Activated T-helper 17 cell treated with anti-CD3 and anti-CD28 coated beads, Interleukin-2, amount 50 U/mL, for 72 hours (primary cell): Measurements from ENCODE around the gene GLP1R. TPM values are rescaled to one million over a fixed set of nuclear protein-coding genes. Genes with fewer than 3 reads are reported as not detected.

Experiments
- ATAC-seq: fragments of 150-1000 bp; cut with Tn5 transposase; replicated peaks from 2 replicates; pipeline ENCODE4 v1.10.0; 2021; ENCODE audit warnings: mild to moderate bottlenecking, moderate library complexity
- H3K27ac Mint-ChIP-seq: one replicate; pipeline ENCODE4 v1.8.0; 2022; ENCODE audit warnings: mixed read lengths
- H3K27me3 Mint-ChIP-seq: one replicate; pipeline ENCODE4 v1.8.0; 2022; ENCODE audit warnings: mixed read lengths
- H3K36me3 Mint-ChIP-seq: one replicate; pipeline ENCODE4 v1.8.0; 2022; ENCODE audit warnings: low read depth, mild to moderate bottlenecking, mixed read lengths
- H3K4me1 Mint-ChIP-seq: one replicate; pipeline ENCODE4 v1.8.0; 2022; ENCODE audit warnings: mixed read lengths
- H3K4me3 Mint-ChIP-seq: one replicate; pipeline ENCODE4 v1.8.0; 2022; ENCODE audit warnings: mild to moderate bottlenecking, mixed read lengths
- H3K9me3 Mint-ChIP-seq: one replicate; pipeline ENCODE4 v1.8.0; 2022; ENCODE audit warnings: mixed read lengths
- total RNA-seq, 2 donors: library from RNA; stranded (reverse); gene quantifications; one replicate each; pipeline ENCODE4 v1.2.3, GENCODE V29; 2022

GLP1R gene
- total RNA-seq, 2 donors from 2014 or later: not detected

DNA sequence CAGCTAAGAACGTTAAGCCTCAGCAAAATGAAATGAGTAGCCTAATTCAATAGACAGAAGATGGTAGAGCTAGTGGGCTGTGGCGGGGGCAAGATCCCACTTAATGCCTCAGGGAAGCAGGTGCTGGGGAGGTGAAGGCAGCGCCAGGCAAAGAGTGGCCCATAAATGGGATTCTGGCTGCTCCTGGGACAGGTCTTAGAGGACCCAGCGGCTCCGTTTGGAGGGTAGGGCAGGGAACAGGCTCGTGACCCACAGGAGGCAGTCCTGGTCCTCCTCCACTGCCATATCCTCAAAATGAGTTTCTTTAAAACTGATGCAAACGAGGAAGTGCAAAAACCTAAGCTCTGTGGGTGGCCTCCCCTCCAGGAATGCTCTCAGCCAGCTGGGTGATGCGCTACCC lies 33.7 kb downstream of the GLP1R start:
- H3K27ac Mint-ChIP-seq: no peak overlapping the region
- peaks cover 25% of the 10 kb centered on the region for H3K4me1 Mint-ChIP-seq
- no peak for ATAC-seq
- H3K27me3 Mint-ChIP-seq: peaks cover 35% of the 10 kb centered on the region
- H3K9me3 Mint-ChIP-seq: no peaks in the 10 kb centered on the region
- no peaks in the 10 kb centered on the region for H3K36me3 Mint-ChIP-seq
- H3K4me3 Mint-ChIP-seq: no peak overlapping the region

DNA sequence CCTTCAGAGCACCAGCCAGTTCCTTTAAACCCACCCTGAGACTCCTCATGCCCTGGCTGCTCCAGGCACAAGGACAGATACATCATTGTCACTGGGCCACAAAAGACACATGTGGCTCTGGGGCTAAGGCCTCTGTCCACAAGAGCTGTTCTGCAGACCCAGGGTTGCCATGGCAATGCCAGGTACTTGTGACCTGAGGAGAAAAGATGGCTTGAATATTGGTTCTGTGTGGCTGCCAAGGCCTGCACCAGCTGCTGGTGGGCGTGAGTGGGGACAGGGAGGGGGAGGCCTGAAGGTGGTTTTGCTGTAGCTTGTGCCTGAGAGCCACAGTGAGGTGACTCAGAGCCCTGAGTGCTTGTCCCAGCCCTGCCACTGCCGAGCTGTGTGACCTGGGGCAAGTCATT lies 34.7 kb downstream of the GLP1R start:
- peaks cover 25% of the 10 kb centered on the region for H3K4me1 Mint-ChIP-seq
- H3K9me3 Mint-ChIP-seq: no peaks in the 10 kb centered on the region
- no peaks in the 10 kb centered on the region for H3K36me3 Mint-ChIP-seq
- no peak overlapping the region for H3K27ac Mint-ChIP-seq
- peaks cover 42% of the 10 kb centered on the region for H3K27me3 Mint-ChIP-seq
- no peak overlapping the region for H3K4me3 Mint-ChIP-seq
- peak; percentile 40 for ATAC-seq

DNA sequence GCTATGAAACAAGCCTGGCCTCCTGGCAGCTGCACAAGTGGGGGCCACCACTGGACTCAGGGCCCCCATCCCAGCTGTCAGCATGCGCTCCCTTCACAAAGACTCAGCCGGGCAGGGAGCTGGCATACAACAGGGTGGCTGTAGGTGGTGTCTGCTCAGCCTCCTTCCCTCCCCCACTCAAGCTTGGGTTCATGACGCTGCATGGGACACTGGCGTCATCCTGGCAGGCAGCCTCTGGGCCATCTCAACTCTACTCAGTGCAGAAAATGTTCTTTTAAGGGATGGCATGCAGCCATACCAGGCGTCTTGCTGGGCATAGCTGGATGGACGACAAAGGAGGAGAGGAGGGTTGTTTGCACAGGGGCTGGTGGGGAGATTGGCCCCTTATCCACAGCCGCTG lies 35.9 kb downstream of the GLP1R start:
- H3K4me3 Mint-ChIP-seq: no peak overlapping the region
- peaks cover 25% of the 10 kb centered on the region for H3K4me1 Mint-ChIP-seq
- ATAC-seq: no peak
- no peaks in the 10 kb centered on the region for H3K36me3 Mint-ChIP-seq
- peaks cover 52% of the 10 kb centered on the region for H3K27me3 Mint-ChIP-seq
- H3K9me3 Mint-ChIP-seq: no peaks in the 10 kb centered on the region
- H3K27ac Mint-ChIP-seq: no peak overlapping the region

DNA sequence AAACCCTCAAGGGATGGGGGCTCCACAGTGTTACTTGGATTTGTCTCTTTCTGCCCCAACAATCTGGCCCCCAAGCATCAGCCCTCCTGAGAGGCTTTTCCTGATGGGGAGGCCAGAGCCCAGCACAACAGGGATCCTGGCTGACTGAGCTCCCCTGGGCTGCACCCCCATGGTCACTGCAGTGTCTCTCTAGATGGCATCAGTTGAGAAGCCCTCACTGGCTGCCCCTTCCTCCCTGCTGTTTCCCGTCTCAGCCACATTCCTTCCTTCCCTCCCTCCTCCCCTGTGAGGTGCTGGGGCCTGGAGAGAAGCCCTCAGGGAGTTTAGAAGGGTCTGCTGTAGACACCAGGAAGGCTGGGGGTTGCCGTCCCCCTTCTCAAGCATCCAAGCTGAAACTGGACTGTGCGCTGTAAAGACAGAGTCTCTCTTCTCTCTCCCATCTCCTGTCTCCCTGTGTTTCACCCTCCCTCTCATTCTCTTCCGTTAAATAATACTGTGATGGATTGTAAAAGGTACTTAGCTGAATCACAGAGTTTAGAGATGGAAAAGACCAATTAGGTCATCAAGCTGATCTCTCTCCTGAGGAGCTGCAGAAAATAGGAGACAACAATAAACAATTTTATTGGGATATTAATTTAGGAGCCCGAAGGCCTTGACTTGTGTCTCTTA lies 36.7 kb downstream of the GLP1R start:
- Mint-ChIP-seq H3K27me3 (peaks cover 54% of the 10 kb centered on the region), H3K36me3 (no peaks in the 10 kb centered on the region), H3K4me1 (peaks cover 25% of the 10 kb centered on the region), H3K9me3 (no peaks in the 10 kb centered on the region), H3K27ac (no peak overlapping the region), H3K4me3 (no peak overlapping the region)
- ATAC-seq: no peak

DNA sequence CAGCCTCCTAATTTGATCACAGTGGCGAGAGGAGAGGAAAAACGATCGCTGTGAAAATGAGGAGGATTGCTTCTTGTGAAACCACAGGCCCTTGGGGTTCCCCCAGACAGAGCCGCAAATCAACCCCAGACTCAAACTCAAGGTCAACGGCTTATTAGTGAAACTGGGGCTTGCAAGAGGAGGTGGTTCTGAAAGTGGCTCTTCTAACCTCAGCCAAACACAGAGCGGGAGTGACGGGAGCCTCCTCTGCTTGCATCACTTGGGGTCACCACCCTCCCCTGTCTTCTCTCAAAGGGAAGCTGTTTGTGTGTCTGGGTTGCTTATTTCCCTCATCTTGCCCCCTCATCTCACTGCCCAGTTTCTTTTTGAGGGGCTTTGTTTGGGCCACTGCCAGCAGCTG lies 37.7 kb downstream of the GLP1R start:
- H3K4me3 Mint-ChIP-seq: peak overlapping the region; percentile 23
- ATAC-seq: peak; percentile 92
- no peaks in the 10 kb centered on the region for H3K36me3 Mint-ChIP-seq
- peaks cover 25% of the 10 kb centered on the region for H3K4me1 Mint-ChIP-seq
- H3K9me3 Mint-ChIP-seq: no peaks in the 10 kb centered on the region
- peaks cover 60% of the 10 kb centered on the region for H3K27me3 Mint-ChIP-seq
- H3K27ac Mint-ChIP-seq: peak overlapping the region; percentile 33

DNA sequence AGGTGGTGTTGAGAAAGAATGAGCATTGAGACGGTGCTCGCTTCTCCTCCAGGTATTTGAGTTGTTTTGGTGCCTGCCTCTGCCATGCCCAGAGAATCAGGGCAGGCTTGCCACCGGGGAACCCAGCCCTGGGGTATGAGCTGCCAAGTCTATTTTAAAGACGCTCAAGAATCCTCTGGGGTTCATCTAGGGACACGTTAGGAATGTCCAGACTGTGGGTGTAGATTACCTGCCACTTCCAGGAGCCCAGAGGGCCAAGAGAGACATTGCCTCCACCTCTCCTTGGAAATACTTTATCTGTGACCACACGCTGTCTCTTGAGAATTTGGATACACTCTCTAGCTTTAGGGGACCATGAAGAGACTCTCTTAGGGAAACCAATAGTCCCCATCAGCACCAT lies 38.1 kb downstream of the GLP1R start:
- H3K4me3 Mint-ChIP-seq: peak overlapping the region; percentile 23
- H3K4me1 Mint-ChIP-seq: peaks cover 25% of the 10 kb centered on the region
- H3K9me3 Mint-ChIP-seq: no peaks in the 10 kb centered on the region
- H3K27me3 Mint-ChIP-seq: peaks cover 64% of the 10 kb centered on the region
- no peaks in the 10 kb centered on the region for H3K36me3 Mint-ChIP-seq
- peak overlapping the region; percentile 33 for H3K27ac Mint-ChIP-seq
- peak; percentile 14 for ATAC-seq

DNA sequence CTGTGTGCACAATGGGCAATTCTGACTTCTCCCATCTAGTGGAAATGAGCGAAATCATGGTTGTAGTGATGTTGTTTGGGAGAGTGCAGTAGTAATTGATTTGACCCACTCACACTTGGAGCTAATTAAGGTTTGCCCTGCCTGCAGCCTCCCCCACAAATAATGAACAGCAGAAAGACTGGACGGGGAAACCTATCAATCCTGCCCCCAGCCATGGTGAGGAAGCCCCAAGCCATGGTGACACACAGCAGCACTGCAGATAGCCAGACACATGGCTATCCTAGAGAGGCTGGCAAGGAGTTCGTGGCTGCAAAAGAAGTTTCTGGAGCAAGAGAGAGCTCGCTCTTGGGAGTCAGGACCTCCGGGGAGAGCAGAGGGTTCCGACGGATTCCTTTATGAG lies 38.6 kb downstream of the GLP1R start:
- Mint-ChIP-seq H3K27ac (no peak overlapping the region), H3K36me3 (no peaks in the 10 kb centered on the region), H3K4me3 (no peak overlapping the region), H3K27me3 (peaks cover 68% of the 10 kb centered on the region), H3K9me3 (no peaks in the 10 kb centered on the region), H3K4me1 (peaks cover 25% of the 10 kb centered on the region)
- ATAC-seq: no peak

DNA sequence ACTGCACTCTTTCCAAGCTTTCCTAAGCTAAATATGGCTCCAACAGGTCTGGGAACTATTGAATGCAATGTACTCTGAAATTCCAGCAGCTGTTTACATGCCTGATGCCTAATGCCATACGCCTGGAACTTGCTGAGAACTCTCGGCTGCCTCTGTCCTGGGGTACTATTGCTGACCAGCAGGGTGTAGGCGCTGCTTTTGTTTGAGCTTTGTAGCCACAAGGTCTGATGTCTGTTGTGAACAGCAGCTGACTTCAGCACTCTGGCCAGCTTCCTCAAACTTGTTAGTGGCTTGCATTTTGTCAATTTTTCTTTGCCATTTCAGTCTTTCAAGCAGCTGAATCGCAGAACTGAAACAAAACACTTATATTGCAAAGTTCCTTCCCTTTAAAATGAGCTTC lies 39.8 kb downstream of the GLP1R start:
- H3K9me3 Mint-ChIP-seq: no peaks in the 10 kb centered on the region
- peaks cover 67% of the 10 kb centered on the region for H3K27me3 Mint-ChIP-seq
- H3K27ac Mint-ChIP-seq: no peak overlapping the region
- peaks cover 23% of the 10 kb centered on the region for H3K4me1 Mint-ChIP-seq
- no peaks in the 10 kb centered on the region for H3K36me3 Mint-ChIP-seq
- no peak overlapping the region for H3K4me3 Mint-ChIP-seq
- no peak for ATAC-seq

DNA sequence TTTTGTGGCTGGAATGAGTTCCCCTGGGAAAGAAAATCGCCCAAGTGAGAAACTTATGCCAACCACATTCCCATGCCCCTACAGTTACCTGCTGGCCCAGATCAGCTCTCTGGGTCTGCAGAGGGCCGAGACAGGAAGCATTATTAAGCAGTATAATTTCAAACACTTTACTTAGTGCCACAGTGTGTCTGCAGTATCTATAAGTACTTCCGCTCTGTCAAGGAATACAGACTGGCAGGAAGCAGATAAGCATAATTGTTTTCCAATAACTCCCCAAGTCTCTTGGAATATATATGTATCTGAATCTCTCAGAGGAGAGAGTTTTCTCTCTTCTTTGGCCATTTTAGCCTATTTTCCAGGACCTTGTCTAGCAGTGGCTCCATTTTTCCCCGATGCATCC lies 41.5 kb downstream of the GLP1R start:
- Mint-ChIP-seq H3K27me3 (peaks cover 58% of the 10 kb centered on the region), H3K4me1 (peaks cover 17% of the 10 kb centered on the region), H3K27ac (no peak overlapping the region), H3K36me3 (no peaks in the 10 kb centered on the region), H3K4me3 (no peak overlapping the region), H3K9me3 (no peaks in the 10 kb centered on the region)
- no peak for ATAC-seq

DNA sequence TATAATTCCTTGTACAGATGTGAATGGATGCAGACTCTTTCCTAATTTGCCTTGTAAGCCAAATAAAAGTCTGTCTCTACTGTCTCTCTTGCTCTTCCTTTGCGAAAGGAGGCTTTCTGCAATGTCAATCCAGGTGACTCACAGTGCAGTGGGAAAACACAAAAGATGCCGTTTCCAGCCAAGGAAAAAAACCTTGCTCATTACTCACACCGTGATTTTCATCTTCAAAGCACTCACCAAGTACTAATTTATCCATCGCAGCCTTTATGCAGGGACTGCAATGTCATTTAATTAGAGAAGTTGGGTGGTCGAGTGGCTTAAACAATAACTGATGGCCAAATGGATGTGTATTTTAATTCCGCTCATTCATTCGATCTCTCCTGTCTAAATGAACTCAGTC lies 42.6 kb downstream of the GLP1R start:
- no peak for ATAC-seq
- Mint-ChIP-seq H3K4me1 (peaks cover 9% of the 10 kb centered on the region), H3K4me3 (no peak overlapping the region), H3K27ac (no peak overlapping the region), H3K9me3 (no peaks in the 10 kb centered on the region), H3K36me3 (no peaks in the 10 kb centered on the region), H3K27me3 (peaks cover 48% of the 10 kb centered on the region)

DNA sequence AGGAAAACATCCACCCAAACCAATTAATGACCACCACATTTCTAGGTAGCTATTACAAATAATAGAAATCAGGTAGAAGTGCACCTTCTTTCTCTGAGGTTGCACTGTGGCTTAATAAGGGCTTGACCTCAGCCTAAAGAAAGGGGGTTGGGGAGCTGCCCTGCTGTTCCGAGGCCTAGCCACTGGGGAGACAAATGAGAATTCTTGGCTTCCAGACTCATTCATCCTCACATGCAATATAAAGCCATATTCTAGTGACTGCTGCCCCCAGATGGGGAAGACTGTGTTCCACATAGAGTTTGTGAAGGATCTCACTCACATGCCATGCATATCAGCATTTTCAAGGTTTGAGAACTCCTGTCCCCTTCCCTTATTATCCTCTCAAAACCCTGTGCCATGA lies 43.5 kb downstream of the GLP1R start:
- H3K9me3 Mint-ChIP-seq: no peaks in the 10 kb centered on the region
- H3K4me1 Mint-ChIP-seq: no peaks in the 10 kb centered on the region
- no peak overlapping the region for H3K4me3 Mint-ChIP-seq
- peaks cover 39% of the 10 kb centered on the region for H3K27me3 Mint-ChIP-seq
- no peak overlapping the region for H3K27ac Mint-ChIP-seq
- no peaks in the 10 kb centered on the region for H3K36me3 Mint-ChIP-seq
- no peak for ATAC-seq

DNA sequence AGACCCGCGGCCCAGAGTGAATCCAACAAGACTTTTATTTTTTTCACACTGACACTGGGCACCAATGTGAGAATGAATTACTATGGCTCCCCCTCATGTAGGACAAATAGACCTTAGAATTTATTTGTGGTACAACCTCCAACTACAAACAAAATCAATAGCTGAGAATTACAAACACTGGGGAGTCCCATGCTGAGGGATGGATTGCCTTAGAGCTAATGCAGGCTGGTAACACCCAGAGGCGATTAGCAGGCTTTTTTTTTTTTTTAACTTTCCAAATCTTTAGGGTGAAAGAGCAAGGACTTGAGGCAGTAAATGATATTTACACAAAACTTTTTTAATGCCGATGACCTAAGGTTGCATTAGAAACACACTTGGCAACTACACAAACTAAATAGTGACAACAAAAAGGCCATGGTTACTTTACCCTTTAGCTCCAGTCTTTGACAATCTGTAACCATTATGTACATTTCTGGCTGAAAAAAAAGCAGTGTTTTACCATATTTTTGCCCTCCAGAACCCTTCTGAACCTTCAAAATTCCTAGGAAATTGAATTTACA lies 44.6 kb downstream of the GLP1R start:
- H3K4me1 Mint-ChIP-seq: no peaks in the 10 kb centered on the region
- H3K4me3 Mint-ChIP-seq: no peak overlapping the region
- no peak overlapping the region for H3K27ac Mint-ChIP-seq
- no peaks in the 10 kb centered on the region for H3K9me3 Mint-ChIP-seq
- H3K36me3 Mint-ChIP-seq: no peaks in the 10 kb centered on the region
- peaks cover 31% of the 10 kb centered on the region for H3K27me3 Mint-ChIP-seq
- ATAC-seq: no peak

DNA sequence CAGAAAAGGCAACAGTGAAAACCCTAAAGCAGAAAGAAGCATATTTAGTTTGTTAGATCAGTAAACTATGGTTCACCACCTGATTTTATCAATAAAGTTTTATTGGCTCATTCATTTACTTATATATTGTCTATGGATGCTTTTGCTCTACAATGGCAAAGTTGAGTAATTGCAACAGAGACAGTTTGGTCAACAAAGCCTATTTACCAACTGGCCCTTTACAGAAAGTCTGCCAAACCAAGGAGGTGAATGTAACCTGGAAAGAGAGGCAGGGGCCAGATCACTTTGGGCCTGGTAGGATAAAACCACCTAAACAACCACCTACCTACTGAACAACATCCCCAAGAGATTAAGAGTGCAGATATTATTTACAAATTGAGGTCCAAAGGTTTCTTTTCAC lies 47.0 kb downstream of the GLP1R start:
- H3K4me1 Mint-ChIP-seq: no peaks in the 10 kb centered on the region
- no peak overlapping the region for H3K4me3 Mint-ChIP-seq
- H3K9me3 Mint-ChIP-seq: no peaks in the 10 kb centered on the region
- no peak for ATAC-seq
- H3K36me3 Mint-ChIP-seq: no peaks in the 10 kb centered on the region
- H3K27me3 Mint-ChIP-seq: peaks cover 16% of the 10 kb centered on the region
- no peak overlapping the region for H3K27ac Mint-ChIP-seq

DNA sequence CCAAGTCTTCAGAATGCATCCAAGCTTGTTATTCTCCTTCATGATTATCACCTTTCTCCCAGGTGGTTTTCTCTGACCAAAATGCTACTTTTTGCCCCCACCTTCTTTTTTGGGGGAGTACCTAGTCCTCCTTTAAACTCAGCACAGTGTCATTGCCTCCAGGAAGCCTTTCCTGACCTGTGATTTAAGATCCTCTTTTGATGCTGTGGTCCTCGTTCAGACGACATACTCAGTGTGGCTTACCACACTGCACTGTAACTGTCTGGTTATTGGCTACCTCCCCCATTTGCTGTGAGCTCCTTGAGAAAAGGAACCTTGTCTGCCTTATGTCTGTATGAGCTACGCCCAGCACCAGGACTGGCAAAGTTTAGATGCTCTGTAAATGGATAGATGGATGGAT lies 51.8 kb downstream of the GLP1R start:
- Mint-ChIP-seq H3K4me3 (no peak overlapping the region), H3K9me3 (no peaks in the 10 kb centered on the region), H3K4me1 (no peaks in the 10 kb centered on the region)

DNA sequence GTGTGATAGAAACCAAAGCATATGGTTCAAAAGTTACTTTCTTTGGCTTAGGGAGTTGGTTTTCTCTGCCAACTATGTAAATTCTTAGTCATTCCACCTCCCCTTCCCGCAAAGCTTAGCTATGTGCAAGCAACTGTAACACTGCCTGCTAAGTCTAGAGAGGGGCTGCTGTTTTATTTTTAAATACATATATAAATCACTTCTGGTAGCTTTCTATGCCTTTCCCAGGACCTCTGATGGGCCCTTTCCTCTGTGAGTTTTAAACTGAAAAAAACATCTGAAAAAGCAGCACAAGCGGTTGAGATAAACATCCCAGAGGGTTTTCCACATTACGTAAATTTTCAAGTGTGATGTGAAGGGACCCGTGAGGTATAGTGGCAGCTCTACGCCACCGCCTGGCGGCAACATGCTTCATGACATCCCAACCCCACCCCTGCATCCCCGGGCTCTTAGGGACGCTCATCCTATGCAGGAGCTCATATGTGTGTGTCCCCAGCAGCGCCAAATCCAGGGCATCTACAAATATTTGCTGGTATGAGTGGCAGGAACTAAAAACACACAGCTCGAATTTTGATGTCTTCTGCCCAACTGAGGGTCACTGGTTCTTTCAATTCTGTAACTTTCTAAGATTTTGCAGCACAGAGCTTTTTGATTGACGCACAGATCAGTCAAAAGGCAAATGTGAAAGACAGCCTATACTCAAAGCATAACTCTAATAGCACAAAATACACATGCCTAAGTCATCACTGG lies 53.7 kb downstream of the GLP1R start:
- ATAC-seq: peak; percentile 28
- H3K27ac Mint-ChIP-seq: no peak overlapping the region
- H3K36me3 Mint-ChIP-seq: peaks cover 41% of the 10 kb centered on the region
- H3K4me3 Mint-ChIP-seq: no peak overlapping the region
- H3K4me1 Mint-ChIP-seq: peaks cover 3% of the 10 kb centered on the region
- H3K27me3 Mint-ChIP-seq: no peaks in the 10 kb centered on the region
- no peaks in the 10 kb centered on the region for H3K9me3 Mint-ChIP-seq

More for the DNA sequence above, 51.8 kb downstream of the GLP1R start:
- no peak overlapping the region for H3K27ac Mint-ChIP-seq
- H3K27me3 Mint-ChIP-seq: no peaks in the 10 kb centered on the region
- peaks cover 30% of the 10 kb centered on the region for H3K36me3 Mint-ChIP-seq
- ATAC-seq: no peak
